NCI-H1092 (cell line): ENCODE measurements around the gene PRKAR1B.

Source experiments
- DNase-seq: peaks from one replicate; lab custom pipeline; 2025; lab: John Stamatoyannopoulos, UW

PRKAR1B gene

GRCh38 chr7:571096-571717 is 155.9 kb downstream of the PRKAR1B start:
- DNase-seq: no peak

GRCh38 chr7:570801-571070 is 156.3 kb downstream of the PRKAR1B start:
- DNase-seq: no peak

GRCh38 chr7:569996-570800 is 156.9 kb downstream of the PRKAR1B start:
- no peak for DNase-seq

- DNase-seq: no peak
Observed at GRCh38 chr7:569071-569855, 157.8 kb downstream of the PRKAR1B start.

- no peak for DNase-seq
Observed at GRCh38 chr7:568031-568951, 158.8 kb downstream of the PRKAR1B start.

GRCh38 chr7:567305-567883 is 159.7 kb downstream of the PRKAR1B start:
- no peak for DNase-seq

GRCh38 chr7:566100-566499 is 161.0 kb downstream of the PRKAR1B start:
- DNase-seq: no peak

GRCh38 chr7:564176-564865 is 162.8 kb downstream of the PRKAR1B start:
- DNase-seq: no peak

- no peak for DNase-seq
Observed at GRCh38 chr7:563629-564170, 163.4 kb downstream of the PRKAR1B start.

GRCh38 chr7:562789-563628 is 164.1 kb downstream of the PRKAR1B start:
- DNase-seq: no peak

- no peak for DNase-seq
Observed at GRCh38 chr7:562374-562675, 164.8 kb downstream of the PRKAR1B start.

GRCh38 chr7:561631-562373 is 165.3 kb downstream of the PRKAR1B start:
- DNase-seq: no peak

- no peak for DNase-seq
Observed at GRCh38 chr7:560966-561630, 166.0 kb downstream of the PRKAR1B start.

GRCh38 chr7:559396-559705 is 167.7 kb downstream of the PRKAR1B start:
- DNase-seq: no peak

GRCh38 chr7:557558-557881 is 169.6 kb downstream of the PRKAR1B start:
- no peak for DNase-seq

- no peak for DNase-seq
Observed at GRCh38 chr7:556837-557557, 170.1 kb downstream of the PRKAR1B start.

- no peak for DNase-seq
Observed at GRCh38 chr7:556291-556826, 170.7 kb downstream of the PRKAR1B start.

- no peak for DNase-seq
Observed at GRCh38 chr7:555551-556160, 171.4 kb downstream of the PRKAR1B start.
